Skeletal muscle satellite cell (primary cell): ENCODE data around the gene OSMR.
A peak's percentile ranks its signal among the peaks of the same experiment; 100 is the strongest.

Experiments
- H3K27me3 ChIP-seq: 2 replicates; pipeline ENCODE4 v1.7.0; 2013; ENCODE audit warnings: low read length; ENCODE audit not compliant: control insufficient read depth, insufficient read depth
- H3K36me3 ChIP-seq: 2 replicates; pipeline ENCODE4 v1.7.0; 2013; ENCODE audit warnings: mild to moderate bottlenecking, control low read depth, low read length; ENCODE audit not compliant: insufficient read depth
- H3K4me1 ChIP-seq: 2 replicates; pipeline ENCODE4 v1.7.0; 2013; ENCODE audit warnings: low read length; ENCODE audit not compliant: control insufficient read depth, insufficient read depth
- H3K4me2 ChIP-seq: 2 replicates; pipeline ENCODE4 v1.7.0; 2013; ENCODE audit warnings: mild to moderate bottlenecking, low read length
- H3K4me3 ChIP-seq: 2 replicates; pipeline ENCODE4 v1.7.0; 2013; ENCODE audit warnings: low read length
- H3K9ac ChIP-seq: 2 replicates; pipeline ENCODE4 v1.7.0; 2013; ENCODE audit warnings: mild to moderate bottlenecking, low read depth, low read length, moderate library complexity
- H3K9me3 ChIP-seq: replicated peaks from 2 replicates; pipeline ENCODE4 v1.7.0; 2013; ENCODE audit warnings: mild to moderate bottlenecking, control low read depth, low read length

OSMR gene

DNA sequence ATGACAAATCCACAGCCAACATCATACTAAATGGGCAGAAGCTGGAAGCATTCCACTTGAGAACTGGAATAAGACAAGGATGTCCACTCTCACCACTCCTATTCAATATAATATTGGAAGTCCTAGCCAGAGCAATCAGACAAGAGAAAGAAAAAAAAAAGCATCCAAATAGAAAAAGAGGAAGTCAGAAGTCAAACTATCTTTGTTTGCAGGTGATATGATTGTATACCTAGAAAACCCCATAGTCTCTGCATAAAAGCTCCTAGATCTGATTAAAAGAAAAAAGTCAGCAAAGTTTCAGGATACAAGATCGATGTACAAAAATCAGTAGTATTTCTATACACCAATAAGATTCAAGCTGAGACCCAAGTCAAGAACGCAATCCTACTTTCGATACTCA is 66.1 kb downstream of the OSMR start:
- peaks cover 32% of the 10 kb centered on the region for H3K36me3 ChIP-seq
- no peak overlapping the region for H3K9ac ChIP-seq
- H3K4me1 ChIP-seq, result no peaks in the 10 kb centered on the region
- H3K4me3 ChIP-seq, result no peak overlapping the region
- no peaks in the 10 kb centered on the region for H3K27me3 ChIP-seq
- no peak overlapping the region for H3K4me2 ChIP-seq
- no peaks in the 10 kb centered on the region for H3K9me3 ChIP-seq

DNA sequence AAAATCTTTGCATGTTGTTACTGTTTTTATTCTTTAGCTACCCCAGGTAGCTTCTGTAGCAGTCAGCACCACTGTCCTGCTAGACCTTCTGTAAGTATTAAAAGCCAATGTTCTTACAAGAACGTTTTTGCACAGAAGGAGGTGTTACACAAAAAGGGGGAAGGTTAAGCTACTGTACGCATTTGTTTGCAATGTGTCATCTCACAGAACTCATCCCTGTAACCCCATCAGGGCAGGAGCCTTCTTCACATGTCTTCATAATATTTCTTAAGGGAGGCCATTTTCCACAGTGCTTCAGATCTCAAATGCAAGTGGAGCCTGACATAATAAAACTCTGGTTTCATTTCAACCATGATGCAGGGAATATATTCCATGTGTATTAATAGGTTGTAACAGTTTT is 67.9 kb downstream of the OSMR start:
- no peaks in the 10 kb centered on the region for H3K27me3 ChIP-seq
- H3K9me3 ChIP-seq, result no peaks in the 10 kb centered on the region
- peaks cover 24% of the 10 kb centered on the region for H3K36me3 ChIP-seq
- no peak overlapping the region for H3K4me2 ChIP-seq
- no peak overlapping the region for H3K4me3 ChIP-seq
- H3K4me1 ChIP-seq, result no peaks in the 10 kb centered on the region
- H3K9ac ChIP-seq, result no peak overlapping the region

DNA sequence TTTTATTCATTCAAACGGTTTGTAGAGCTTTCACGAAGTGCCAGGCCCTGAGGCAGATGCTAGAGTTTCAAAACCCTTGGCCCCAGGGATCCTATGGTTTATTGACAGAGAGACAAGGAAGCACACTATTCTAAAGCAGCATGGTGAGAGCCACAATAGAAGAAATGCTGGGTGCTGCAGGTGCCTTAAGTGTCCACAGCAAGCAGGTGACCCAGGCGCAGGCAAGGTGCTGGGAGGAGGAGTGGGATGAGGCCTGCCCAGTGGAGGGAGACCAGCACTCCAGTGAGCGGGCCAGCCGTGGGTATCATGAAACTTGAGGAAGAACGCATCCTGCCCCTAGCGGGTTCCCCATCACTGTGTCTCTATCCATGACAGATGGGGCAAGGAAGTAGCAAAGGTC is 71.0 kb downstream of the OSMR start:
- Histone ChIP-seq H3K9me3 (no peaks in the 10 kb centered on the region), H3K4me3 (no peak overlapping the region), H3K4me2 (no peak overlapping the region), H3K4me1 (no peaks in the 10 kb centered on the region), H3K9ac (no peak overlapping the region), H3K27me3 (no peaks in the 10 kb centered on the region), H3K36me3 (peaks cover 20% of the 10 kb centered on the region)

DNA sequence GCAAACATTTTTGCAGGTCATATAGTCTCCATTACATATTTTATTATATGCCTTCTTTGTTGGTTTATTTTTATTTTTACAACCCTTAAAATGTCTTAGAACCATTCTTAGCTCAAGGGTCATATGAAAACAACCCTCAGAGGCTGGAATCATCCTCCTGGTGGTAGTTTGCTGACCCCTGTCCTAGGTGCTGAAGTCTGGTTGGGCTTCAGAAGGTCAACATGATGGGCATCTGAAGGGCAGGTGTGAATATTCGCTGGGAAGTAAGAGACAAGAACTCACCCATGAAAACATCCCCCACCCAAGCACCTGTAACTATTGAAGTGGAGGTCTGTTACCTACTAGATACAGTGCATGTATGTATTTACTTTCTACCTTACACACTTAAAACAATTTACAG is 75.4 kb downstream of the OSMR start:
- Histone ChIP-seq H3K27me3 (no peaks in the 10 kb centered on the region), H3K36me3 (peaks cover 47% of the 10 kb centered on the region)

DNA sequence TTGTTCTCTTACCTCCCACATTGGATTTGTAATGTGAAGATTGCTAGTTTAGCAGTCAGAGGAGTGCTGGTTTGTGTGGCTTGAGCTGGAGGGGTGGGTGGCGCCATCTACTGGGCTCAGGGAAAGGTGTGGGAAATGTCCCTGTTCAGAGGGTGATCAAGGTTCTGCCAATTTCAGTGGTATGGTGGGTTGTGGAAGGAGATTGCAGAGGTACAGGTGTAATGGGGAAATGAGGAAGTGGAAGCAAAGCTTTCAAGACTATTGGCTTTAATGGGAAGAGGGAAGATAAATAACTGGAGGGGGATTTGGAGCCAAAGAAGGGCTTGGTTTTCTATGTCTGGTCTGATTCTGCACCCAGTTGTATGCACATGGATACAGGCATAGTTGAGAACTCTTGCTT is 76.4 kb downstream of the OSMR start:
- Histone ChIP-seq H3K27me3 (no peaks in the 10 kb centered on the region), H3K4me1 (peaks cover 21% of the 10 kb centered on the region), H3K9me3 (no peaks in the 10 kb centered on the region), H3K9ac (no peak overlapping the region), H3K4me2 (no peak overlapping the region), H3K36me3 (peaks cover 50% of the 10 kb centered on the region), H3K4me3 (no peak overlapping the region)

More for the DNA sequence above, 75.4 kb downstream of the OSMR start:
- Histone ChIP-seq H3K9me3 (no peaks in the 10 kb centered on the region), H3K4me3 (no peak overlapping the region), H3K9ac (no peak overlapping the region), H3K4me2 (no peak overlapping the region), H3K4me1 (peaks cover 11% of the 10 kb centered on the region)

DNA sequence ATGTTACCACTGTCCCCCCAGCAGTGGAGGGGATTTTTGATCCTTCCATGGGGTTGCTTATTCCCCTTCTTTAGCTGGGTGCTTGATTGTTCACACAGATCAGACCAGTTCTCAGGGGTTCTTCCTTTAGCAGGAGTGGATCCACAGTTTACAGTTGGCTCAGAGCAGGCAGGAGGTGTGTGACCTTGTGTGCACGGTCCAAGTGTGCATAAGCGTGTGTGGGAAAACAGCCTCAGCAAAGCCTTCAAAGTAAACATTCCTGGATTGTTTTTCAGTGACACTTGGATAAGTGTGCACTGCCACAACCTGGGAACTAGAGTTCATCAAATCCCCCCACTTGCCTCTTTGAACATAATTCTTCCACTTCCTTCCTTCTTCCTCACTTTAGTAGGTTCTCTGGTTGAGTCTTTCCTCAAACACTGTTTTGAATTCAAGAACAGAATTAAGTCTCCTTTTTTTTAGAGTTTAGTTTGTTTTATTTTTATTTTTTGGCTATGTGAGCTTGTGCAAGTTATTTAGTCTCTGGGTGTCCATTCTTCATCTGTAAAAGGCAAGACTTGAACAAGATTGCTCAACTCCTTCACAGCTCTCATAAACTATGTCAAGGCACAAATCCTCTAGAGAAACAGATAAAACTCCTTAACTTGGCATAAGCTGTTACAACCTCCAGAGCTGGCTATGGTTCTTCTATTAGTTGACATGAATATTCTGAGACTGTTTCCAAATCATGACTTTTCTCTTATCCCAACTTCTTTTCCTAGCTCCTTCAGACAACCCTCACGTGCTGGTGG is 78.0 kb downstream of the OSMR start:
- Histone ChIP-seq H3K9ac (no peak overlapping the region), H3K4me2 (no peak overlapping the region), H3K4me3 (no peak overlapping the region), H3K4me1 (peaks cover 21% of the 10 kb centered on the region), H3K9me3 (no peaks in the 10 kb centered on the region), H3K27me3 (no peaks in the 10 kb centered on the region), H3K36me3 (peaks cover 53% of the 10 kb centered on the region)

DNA sequence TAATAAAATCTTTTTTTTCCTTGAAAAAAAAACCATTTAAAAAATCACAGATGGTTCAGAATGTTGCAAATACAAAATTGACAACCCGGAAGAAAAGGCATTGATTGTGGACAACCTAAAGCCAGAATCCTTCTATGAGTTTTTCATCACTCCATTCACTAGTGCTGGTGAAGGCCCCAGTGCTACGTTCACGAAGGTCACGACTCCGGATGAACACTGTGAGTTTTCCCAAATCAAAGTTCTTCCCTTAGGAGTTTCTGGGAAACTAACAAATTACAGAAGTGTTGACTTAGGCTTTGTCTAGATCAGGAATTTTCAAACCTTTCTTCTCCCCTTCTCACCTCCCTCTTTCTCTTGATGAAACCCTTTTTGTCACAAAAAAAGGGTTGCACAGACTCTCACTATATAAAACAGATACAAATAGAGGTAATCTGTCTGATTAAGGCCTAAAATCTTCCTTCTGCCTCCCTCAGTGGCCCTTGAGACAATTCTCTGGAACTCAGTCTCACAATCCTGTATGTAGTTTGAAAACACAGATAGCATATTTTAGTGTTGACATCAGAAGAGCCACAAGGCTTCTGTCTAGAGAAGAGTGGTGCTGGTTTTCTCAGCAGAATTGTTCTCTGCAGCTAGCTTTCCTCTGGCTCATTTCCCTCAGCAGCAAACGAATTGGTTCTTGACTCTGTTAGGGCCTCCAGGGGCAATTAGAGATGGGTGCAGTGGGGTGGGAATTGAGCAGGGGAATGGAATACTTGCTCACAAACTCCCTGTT is 79.5 kb downstream of the OSMR start:
- H3K9me3 ChIP-seq, result no peaks in the 10 kb centered on the region
- peak overlapping the region; percentile 17 for H3K4me2 ChIP-seq
- peak overlapping the region; percentile 7 for H3K9ac ChIP-seq
- no peak overlapping the region for H3K4me3 ChIP-seq
- H3K4me1 ChIP-seq, result peaks cover 21% of the 10 kb centered on the region
- H3K27me3 ChIP-seq, result no peaks in the 10 kb centered on the region
- H3K36me3 ChIP-seq, result peaks cover 61% of the 10 kb centered on the region

DNA sequence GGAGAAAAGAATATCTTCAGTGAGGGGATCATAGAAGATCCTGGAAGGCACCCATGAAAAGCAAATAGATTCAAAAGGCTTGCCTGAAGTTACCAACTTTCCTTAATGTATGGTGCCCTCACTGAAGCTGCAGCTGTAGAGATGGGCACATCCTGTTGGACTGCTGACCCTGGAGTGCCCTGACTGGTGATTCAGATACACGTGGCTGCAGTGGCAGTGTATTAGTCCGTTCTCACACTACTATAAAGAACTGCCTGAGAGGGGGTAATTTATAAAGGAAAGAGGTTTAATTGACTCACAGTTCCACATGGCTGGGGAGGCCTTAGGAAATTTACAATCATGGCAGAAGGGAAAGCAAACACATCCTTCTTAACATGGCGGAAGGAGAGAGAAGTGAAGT is 80.3 kb downstream of the OSMR start:
- no peak overlapping the region for H3K4me2 ChIP-seq
- H3K4me1 ChIP-seq, result peaks cover 21% of the 10 kb centered on the region
- no peak overlapping the region for H3K4me3 ChIP-seq
- H3K9ac ChIP-seq, result no peak overlapping the region
- no peaks in the 10 kb centered on the region for H3K27me3 ChIP-seq
- peaks cover 65% of the 10 kb centered on the region for H3K36me3 ChIP-seq
- H3K9me3 ChIP-seq, result no peaks in the 10 kb centered on the region

DNA sequence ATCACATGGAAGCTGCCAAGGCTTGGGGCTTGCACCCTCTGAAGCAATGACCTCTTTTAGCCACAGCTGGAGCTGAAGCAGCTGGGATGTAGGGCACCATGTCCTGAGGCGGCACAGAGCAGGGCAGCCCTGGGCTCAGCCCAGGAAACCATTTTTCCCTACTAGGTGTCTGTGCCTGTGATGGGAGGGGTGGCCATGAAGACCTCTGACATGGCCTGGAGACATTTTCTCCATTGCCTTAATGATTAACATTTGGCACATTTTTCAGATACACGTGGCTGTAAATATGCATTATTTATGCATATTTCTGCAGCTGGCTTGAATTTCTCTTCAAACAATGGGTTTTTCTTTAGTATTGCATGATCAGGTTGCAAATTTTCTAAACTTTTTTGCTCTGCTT is 81.7 kb downstream of the OSMR start:
- Histone ChIP-seq H3K9me3 (no peaks in the 10 kb centered on the region), H3K36me3 (peaks cover 65% of the 10 kb centered on the region), H3K4me2 (no peak overlapping the region), H3K4me1 (peaks cover 21% of the 10 kb centered on the region), H3K9ac (no peak overlapping the region), H3K27me3 (no peaks in the 10 kb centered on the region), H3K4me3 (no peak overlapping the region)

DNA sequence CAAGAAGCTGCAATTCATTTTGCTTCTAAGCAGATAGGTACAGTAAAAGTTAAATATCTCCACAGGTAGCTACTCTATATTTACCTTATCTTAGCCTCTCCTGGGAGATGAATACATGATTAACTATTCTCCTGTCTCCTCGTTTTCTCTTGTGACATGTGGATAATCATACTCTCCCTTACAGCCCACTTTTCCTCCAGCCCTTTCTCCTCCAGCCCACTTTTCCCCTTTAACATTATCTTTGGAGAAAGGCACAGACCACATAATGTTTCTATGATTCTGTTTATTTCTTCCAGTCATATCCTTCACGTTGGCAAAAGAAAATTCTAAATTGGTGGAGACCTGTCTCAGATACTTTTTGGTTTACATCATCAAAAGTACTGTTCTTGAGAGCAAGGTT is 84.0 kb downstream of the OSMR start:
- peaks cover 21% of the 10 kb centered on the region for H3K4me1 ChIP-seq
- no peak overlapping the region for H3K4me3 ChIP-seq
- H3K36me3 ChIP-seq, result peaks cover 67% of the 10 kb centered on the region
- H3K27me3 ChIP-seq, result no peaks in the 10 kb centered on the region
- H3K9me3 ChIP-seq, result no peaks in the 10 kb centered on the region
- H3K4me2 ChIP-seq, result no peak overlapping the region
- H3K9ac ChIP-seq, result no peak overlapping the region

DNA sequence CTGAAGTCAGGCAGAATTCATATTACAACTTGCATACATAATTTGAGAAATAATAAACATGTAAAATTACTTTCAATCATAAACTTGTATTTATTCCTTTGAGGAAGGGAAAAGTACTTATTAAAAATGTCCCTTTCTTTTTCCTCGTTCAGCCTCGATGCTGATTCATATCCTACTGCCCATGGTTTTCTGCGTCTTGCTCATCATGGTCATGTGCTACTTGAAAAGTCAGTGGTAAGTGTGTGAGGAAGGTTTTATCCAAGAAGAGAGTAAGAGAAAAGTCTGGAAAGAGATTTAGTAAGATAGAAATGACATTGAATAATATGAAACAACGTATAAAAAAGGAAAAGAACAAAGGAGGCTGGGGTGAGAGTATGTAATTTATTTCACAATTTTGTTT is 85.9 kb downstream of the OSMR start:
- H3K36me3 ChIP-seq, result peaks cover 71% of the 10 kb centered on the region
- H3K9me3 ChIP-seq, result no peaks in the 10 kb centered on the region
- H3K4me2 ChIP-seq, result no peak overlapping the region
- no peaks in the 10 kb centered on the region for H3K27me3 ChIP-seq
- no peak overlapping the region for H3K4me3 ChIP-seq
- H3K4me1 ChIP-seq, result peaks cover 4% of the 10 kb centered on the region
- H3K9ac ChIP-seq, result no peak overlapping the region
